Cerebellar nuclear complex (tissue), 1 donor: ENCODE measurements around the gene AP2M1.
A peak's percentile ranks its signal among the peaks of the same experiment; 100 is the strongest.
"Not testable (repeated sequence)": the region's sequence is repeated elsewhere in the genome, so short reads cannot be mapped to it uniquely, and the experiment has no call there.

ENCODE experiments used
- DNase-seq, 2 experiments: peaks; one replicate each; lab custom pipeline; 2025; lab: John Stamatoyannopoulos, UW

Gene AP2M1

GRCh38 chr3:184157206-184157605 lies 17.4 kb upstream of the AP2M1 start:
- DNase-seq: no peak

GRCh38 chr3:184158404-184158803 lies 16.3 kb upstream of the AP2M1 start:
- DNase-seq: no peak

GRCh38 chr3:184160456-184160855 lies 14.2 kb upstream of the AP2M1 start:
- DNase-seq: no peak

GRCh38 chr3:184162571-184163070 lies 12.0 kb upstream of the AP2M1 start:
- not testable (repeated sequence) for DNase-seq

GRCh38 chr3:184164648-184165330 lies 9.9 kb upstream of the AP2M1 start:
- DNase-seq: no peak

GRCh38 chr3:184165543-184165942 lies 9.1 kb upstream of the AP2M1 start:
- DNase-seq: no peak

- no peak for DNase-seq
Measured at GRCh38 chr3:184166671-184167070, 8.0 kb upstream of the AP2M1 start.

- no peak for DNase-seq
Measured at GRCh38 chr3:184167786-184168185, 6.9 kb upstream of the AP2M1 start.

- no peak for DNase-seq
Measured at GRCh38 chr3:184168363-184169120, 6.1 kb upstream of the AP2M1 start.

GRCh38 chr3:184169896-184170875 lies 4.5 kb upstream of the AP2M1 start:
- DNase-seq: no peak

GRCh38 chr3:184171562-184171961 lies 3.1 kb upstream of the AP2M1 start:
- DNase-seq: no peak

GRCh38 chr3:184172681-184173373 lies 1.8 kb upstream of the AP2M1 start:
- DNase-seq: no peak

GRCh38 chr3:184173374-184173722 lies 1.3 kb upstream of the AP2M1 start:
- DNase-seq: no peak

- DNase-seq: no peak
Measured at GRCh38 chr3:184174284-184174645, 390 bp upstream of the AP2M1 start.

GRCh38 chr3:184175506-184175905 lies 851 bp downstream of the AP2M1 start:
- DNase-seq: no peak

GRCh38 chr3:184175981-184176376 lies 1.3 kb downstream of the AP2M1 start:
- DNase-seq: no peak

GRCh38 chr3:184176377-184177330 lies 2.0 kb downstream of the AP2M1 start:
- DNase-seq: peak in 1 of 2 experiments; percentile 8

- DNase-seq: no peak
Measured at GRCh38 chr3:184177331-184177731, 2.7 kb downstream of the AP2M1 start.

- no peak for DNase-seq
Measured at GRCh38 chr3:184177767-184178306, 3.2 kb downstream of the AP2M1 start.

- DNase-seq: no peak
Measured at GRCh38 chr3:184178521-184179138, 4.0 kb downstream of the AP2M1 start.
